NCI-H146 treated with DMSO at 0.1 percent for 48 hours (cell line): ENCODE data around the gene SMYD3.
"Not testable (repeated sequence)": the region's sequence is repeated elsewhere in the genome, so short reads cannot be mapped to it uniquely, and the experiment has no call there.

ENCODE experiments used
- DNase-seq: peaks from one replicate; lab custom pipeline; 2025; ENCODE audit not compliant: unreplicated experiment; lab: John Stamatoyannopoulos, UW

The SMYD3 gene

DNA sequence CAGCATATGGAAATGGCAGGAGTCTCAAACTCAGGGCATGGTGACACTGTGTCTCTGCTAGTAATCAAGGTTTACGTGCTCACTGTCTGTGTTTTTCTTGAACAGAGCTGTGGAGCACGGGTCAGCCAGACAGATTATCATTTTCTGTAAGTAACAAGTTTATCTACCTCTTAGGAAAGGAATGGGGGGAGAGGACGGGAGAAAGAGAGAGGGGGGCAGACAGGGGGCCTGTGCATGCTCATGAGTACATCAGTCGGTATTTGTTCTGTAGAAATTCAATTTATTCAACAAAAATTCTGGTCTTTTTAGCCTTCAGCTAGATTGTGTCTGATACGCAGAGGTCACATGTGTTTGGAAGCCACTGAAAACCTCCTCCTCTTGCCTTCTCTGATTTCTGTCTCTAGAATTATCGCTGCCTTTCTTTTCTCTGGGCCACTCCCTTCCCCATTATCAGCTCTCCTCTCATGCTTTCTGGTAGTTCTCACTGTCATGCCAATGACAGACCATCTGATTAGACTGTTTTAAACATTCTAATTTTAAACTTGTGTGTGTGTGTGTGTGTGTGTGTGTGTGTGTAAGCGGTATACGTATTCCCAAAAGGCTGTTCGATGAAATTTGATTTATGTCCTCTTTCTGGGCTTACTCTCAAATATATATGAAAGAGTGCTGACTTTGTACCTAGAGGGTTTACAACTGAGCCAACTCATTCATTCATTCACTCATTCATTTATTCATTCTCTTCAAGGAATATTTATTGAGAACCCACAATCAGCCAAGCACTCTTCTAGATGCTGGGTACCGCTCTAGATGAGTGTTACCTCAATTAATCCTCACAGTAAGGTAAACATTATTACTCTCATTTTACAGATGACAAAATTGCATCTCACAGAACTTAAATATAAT, 715.4 kb downstream of the SMYD3 start:
- no peak for DNase-seq

GRCh38 chr1:245790441-245790840, 716.6 kb downstream of the SMYD3 start:
- no peak for DNase-seq

- no peak for DNase-seq
Observed at GRCh38 chr1:245788886-245789285, 718.2 kb downstream of the SMYD3 start.

DNA sequence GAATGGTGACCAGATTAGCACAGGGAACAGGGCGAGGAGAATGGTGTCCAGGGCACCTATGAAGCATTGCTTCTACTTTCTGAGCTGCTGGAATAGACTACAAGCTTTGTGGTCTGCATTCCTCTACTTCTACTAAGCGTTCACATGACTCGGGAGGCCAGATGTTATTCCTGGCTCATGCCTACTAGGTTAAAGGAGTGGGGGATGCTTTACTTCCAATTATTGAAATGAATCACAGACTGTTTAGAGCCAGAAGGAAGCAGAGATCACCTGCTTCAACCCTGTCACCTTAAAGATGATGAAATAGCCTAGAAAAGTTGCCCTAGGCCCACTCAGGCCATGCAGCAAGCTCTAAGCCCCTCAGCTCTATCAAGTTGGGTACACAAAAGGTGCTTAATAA, 718.8 kb downstream of the SMYD3 start:
- DNase-seq: no peak

DNA sequence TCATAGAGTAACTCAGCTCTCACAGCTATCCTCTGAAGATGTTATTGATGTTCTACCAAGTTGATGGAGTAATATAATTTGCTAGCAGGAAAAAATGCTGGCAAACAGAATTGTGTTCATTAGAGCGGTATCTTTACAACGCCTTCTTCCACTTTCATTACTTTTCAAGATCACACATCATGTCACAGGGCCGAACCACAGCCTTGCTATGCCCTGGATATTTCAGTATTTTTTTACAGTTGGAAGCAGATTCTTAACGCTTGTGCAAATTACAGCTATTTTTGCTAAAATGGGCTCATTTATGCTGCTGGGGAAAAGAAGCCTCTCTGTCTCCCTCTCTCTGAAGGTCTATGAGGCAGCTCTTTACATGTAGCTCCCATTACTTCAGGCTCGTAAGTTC, 720.1 kb downstream of the SMYD3 start:
- DNase-seq: no peak

GRCh38 chr1:245779797-245780755, 727.0 kb downstream of the SMYD3 start:
- DNase-seq: no peak

GRCh38 chr1:245777752-245778151, 729.3 kb downstream of the SMYD3 start:
- DNase-seq: no peak

DNA sequence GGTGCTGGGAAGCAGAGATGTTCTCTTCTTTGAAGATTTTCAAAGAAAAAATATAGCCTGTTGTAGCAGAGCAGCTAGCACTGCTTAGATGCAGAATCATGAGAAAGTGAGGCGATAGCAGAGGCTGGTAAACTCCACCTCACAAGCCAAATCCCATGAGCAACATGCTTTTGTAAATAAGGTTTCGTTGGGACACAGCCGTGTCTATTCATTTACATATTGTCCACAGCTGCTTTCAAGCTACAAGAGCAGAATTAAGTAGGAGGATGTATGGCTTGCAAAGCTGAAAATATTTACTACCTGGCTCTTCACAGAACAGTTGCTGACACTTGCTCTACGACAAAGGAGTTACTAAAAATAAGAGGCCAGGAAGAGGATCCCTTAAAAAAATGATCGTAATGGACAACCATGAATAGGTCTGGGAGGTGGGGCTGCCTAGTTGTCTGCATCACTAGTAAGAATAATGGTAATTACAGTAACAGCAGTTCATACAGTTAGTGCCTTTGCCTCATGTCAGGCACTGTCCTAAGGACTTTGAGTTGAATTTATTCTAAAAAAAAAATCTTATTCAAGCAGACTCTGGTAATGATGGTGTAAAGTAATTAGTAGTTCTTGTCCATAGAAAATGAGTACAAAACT, 730.3 kb downstream of the SMYD3 start:
- no peak for DNase-seq

DNA sequence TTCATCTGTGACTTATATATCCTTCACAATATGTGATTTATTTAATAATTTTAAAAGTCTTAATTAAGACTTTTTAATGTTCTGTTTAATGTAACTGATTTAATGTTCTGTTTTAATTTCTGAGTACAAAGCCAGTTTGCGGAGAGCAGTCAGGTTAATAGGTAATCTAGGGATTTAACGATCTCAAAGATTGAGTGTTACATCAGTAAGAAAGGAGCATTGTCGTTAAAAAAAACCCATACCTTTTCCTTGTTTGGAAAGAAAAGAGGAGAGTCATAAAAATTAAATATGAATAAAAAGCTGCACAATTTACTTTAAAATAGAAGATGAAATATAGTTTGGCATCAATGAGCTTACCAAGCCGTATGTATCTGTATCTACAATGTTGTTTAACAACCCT, 730.9 kb downstream of the SMYD3 start:
- no peak for DNase-seq

DNA sequence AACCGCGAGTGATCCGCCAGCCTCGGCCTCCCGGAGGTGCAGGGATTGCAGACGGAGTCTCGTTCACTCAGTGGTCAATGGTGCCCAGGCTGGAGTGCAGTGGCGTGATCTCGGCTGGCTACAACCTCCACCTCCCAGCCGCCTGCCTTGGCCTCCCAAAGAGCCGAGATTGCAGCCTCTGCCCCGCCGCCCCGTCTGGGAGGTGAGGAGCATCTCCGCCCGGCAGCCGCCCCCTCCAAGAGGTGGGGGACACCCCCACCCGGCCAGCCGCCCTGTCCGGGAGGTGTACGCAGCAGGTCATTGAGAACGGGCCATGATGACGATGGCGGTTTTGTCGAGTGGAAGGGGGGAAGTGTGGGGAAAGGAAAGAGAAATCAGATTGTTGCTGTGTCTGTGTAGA, 732.1 kb downstream of the SMYD3 start:
- DNase-seq: not testable (repeated sequence)

DNA sequence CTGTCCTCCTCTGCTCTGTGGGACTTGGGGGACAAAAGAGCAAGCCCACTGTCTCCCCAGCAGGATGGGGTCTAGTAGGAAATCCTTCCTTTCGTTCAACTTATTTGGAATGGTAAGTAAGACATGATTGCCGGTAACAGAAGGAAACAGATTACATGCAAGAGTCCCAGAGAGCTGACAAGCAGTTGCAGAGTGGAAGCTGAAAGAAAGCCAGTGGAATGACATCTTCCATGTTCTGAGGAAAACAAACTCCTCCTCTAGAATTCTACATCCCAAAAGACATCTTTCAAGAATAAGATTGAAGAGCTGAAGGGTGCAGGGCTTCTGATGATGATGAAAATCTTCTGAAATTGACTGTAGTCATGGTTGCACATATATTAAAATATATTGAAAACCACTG, 732.9 kb downstream of the SMYD3 start:
- DNase-seq: no peak

- no peak for DNase-seq
Observed at GRCh38 chr1:245773344-245773743, 733.7 kb downstream of the SMYD3 start.

DNA sequence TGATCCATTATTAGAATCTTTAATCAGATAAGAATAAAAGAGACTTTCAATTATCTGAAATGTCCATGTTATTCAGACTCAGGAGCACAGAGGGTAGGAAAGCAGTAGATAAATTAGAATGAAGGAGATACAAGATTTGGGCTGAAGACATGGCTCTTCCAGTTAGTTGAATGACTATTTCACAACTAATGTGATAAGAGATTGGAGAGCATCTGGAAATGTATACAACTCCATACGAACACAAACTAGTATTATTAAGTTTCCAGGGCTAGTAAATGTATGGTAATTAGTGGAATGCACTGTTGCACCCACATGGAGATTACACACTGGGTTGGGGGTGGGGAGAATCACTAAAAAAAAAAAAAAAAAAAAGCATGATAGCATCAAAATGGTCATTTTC, 734.3 kb downstream of the SMYD3 start:
- no peak for DNase-seq

DNA sequence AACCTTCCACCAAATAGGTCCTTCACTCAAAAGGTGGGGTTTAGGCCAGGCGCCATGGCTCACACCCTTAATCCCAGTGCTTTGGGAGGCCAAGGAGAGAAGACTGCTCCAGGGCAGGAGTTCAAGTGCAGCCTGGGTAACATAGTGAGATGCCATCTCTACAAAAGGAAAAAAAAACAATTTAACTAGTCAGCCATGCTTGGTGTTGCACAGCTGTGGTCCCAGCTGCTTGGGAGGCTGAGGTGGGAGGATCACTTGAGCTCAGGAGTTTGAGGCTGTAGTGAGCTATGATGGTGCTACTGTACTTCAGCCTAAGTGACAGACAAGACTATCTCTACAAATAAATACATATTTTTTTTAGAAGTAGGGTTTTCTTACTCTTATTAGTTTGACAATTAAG, 734.8 kb downstream of the SMYD3 start:
- DNase-seq: no peak

DNA sequence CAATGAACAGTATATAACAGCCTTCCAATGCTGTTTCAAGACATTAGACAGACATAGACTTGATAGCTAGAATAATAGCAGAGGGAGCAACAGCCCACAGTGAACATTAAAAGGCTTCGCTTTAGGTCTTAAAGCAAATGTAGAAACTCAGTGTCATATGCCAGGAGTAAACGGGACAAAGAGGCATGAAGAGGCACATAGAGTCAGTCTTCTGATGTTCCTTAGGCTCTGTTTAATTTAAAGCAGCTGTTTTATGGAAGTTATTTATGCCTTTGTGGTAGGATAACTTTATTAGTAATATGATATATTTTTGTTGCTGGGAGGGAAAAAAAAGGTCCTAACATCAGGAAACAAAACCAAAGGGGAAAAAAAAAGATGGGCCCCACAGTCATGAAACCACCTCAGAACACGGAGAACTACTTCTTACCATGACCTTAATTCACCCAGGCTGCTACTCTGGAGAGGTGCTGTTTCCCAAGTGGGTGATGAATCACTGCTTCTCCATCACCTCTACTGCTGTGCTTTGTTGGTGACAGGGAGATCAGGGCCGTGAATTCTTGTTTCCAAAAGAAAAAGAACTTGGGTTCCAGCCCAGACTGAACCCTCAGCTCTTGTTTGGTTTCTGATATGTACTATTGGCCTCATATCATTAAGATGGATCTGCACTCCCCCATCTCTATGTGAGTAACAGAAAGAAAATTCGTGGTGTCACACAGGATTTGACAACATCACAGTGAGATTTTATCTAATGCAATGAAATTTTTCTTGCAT, 735.4 kb downstream of the SMYD3 start:
- no peak for DNase-seq

- DNase-seq: no peak
Observed at GRCh38 chr1:245770156-245770555, 736.9 kb downstream of the SMYD3 start.

DNA sequence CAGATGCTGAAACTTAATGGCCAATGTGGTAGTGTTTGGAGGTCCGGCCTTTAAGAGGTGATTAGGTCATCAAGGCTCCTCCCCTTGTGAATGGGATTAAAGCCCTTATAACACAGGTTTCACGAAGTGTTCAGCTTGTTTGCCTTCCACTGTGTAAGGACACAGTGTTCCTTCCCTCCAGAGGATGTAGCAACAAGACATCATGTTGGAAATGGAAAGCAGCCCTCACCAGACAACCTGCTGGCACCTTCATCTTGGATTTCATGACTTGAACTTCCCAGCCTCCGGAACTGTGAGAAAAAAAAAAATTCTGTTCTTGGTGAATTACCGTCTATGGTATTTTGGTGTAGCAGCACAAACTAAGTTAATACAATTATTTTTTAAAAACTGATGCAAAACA, 738.5 kb downstream of the SMYD3 start:
- no peak for DNase-seq

- no peak for DNase-seq
Observed at GRCh38 chr1:245765230-245766000, 741.7 kb downstream of the SMYD3 start.

DNA sequence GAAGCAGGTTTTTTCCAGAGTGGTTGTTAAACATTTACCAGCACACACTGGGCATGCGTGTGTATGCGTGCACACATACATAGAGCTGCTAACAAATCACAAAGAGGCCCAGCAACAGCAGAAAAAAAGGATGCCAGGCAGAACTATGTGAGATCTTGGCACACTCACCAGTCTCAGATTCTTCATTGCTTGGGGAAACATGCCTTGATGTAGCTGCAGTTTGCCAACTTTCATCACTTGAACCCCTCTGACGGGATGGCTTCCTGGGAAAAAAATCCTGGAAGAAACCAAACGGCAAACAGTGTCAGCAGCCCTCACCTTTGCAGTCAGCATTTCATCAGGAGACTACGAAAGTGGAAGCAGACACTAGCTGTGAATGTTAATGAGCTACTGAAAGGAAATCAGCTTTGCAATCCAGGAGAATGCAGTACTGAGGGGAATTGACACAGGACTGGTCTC, 743.2 kb downstream of the SMYD3 start:
- DNase-seq: no peak

- peak; percentile 35 for DNase-seq
Observed at GRCh38 chr1:245762396-245762910, 744.6 kb downstream of the SMYD3 start.
